ENCODE data around the gene BRAT1. TPM values are rescaled to one million over a fixed set of nuclear protein-coding genes. Genes with fewer than 3 reads are reported as not detected.
"Not testable (repeated sequence)": the region's sequence is repeated elsewhere in the genome, so short reads cannot be mapped to it uniquely, and the experiment has no call there.

Gene BRAT1
- total RNA-seq, 1 experiment from 2014 or later, result 53.9 TPM

DNA sequence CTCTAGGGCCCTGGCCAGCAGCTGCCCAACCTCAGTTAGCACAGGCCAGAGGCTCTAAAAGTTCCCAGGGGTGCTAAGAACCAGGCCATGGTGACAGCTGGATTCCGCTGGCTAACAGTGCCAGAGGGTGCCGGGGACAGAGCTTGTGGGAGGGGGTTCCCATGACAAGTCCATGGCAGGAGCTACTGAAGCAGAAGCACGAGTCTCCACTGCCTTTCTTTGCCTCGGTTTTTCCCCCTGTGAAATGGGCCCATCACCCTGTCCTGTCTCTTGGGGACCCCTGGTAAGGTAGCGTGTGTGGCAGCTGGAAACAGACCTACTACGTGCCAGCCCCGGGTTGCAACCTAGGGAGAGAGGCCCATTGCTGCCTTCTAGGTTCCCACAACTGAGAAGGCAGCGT is 22.5 kb downstream of the BRAT1 start:
- H4K20me1 ChIP-seq (ENCODE audit: insufficient read depth); H3K36me3 ChIP-seq (ENCODE audit: low read depth); H3K27me3 ChIP-seq (ENCODE audit: insufficient read depth, low read depth); H2AFZ ChIP-seq; H3K9me2 ChIP-seq (ENCODE audit: insufficient read depth); H3K4me3 ChIP-seq; H3K9me3 ChIP-seq (ENCODE audit: insufficient read depth, low read depth); POLR2A ChIA-PET (ENCODE audit: unreplicated experiment); DNase-seq; intact Hi-C loops (cut with micrococcal nuclease; ENCODE audit: unreplicated experiment); H3K4me2 ChIP-seq; H3K79me2 ChIP-seq (ENCODE audit: low read depth); H3K27ac ChIP-seq; BruUV-seq (replicated peaks); CTCF ChIA-PET: not testable (repeated sequence)
- Histone ChIP-seq H3F3A (ENCODE audit: insufficient read depth, low read depth) (peaks cover 34% of the 10 kb centered on the region), H3K4me1 (replicated peaks; ENCODE audit: insufficient read depth) (peaks cover 38% of the 10 kb centered on the region)

DNA sequence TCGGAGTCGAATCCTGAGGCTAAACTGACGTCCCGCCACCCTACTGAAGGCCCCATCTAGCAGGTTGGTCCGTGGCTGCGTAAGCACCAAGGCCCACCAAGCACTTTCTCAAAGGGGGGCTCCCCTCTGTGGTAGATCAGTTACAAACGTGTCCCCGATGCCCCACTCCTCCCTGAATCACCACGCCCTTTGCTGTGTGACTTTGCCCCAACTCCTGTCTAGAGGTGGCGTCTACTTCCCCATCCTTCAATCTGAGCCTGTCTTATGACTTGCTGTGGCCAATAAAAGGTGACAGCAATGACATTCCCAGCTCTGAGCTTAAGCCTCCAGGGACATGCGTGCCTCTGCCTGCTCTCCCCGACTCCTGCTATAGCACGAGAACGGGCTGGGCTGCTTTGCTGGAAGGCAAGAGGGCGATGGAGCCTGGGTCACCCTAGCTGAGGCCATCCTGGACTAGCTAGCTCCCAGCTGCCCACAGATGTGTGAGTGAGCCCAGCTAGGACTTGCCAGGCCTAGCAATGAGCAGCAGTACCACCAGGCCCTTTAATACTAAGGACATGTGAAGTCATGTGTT is 23.0 kb downstream of the BRAT1 start:
- H3K79me2 ChIP-seq (ENCODE audit: low read depth); H3K9me2 ChIP-seq (ENCODE audit: insufficient read depth); BruUV-seq (replicated peaks); H4K20me1 ChIP-seq (ENCODE audit: insufficient read depth); H3K27ac ChIP-seq; H3K4me3 ChIP-seq; H3K9me3 ChIP-seq (ENCODE audit: insufficient read depth, low read depth); DNase-seq; H2AFZ ChIP-seq; intact Hi-C loops (cut with micrococcal nuclease; ENCODE audit: unreplicated experiment); CTCF ChIA-PET; H3K4me2 ChIP-seq; POLR2A ChIA-PET (ENCODE audit: unreplicated experiment); H3K36me3 ChIP-seq (ENCODE audit: low read depth); H3K27me3 ChIP-seq (ENCODE audit: insufficient read depth, low read depth): not testable (repeated sequence)
- Histone ChIP-seq H3F3A (ENCODE audit: insufficient read depth, low read depth) (peaks cover 38% of the 10 kb centered on the region), H3K4me1 (replicated peaks; ENCODE audit: insufficient read depth) (peaks cover 43% of the 10 kb centered on the region)

GRCh38 chr7:2531796-2532110 is 23.6 kb downstream of the BRAT1 start:
- BruUV-seq (replicated peaks); H2AFZ ChIP-seq; DNase-seq; H4K20me1 ChIP-seq (ENCODE audit: insufficient read depth); CTCF ChIA-PET; H3K9me2 ChIP-seq (ENCODE audit: insufficient read depth); H3K27me3 ChIP-seq (ENCODE audit: insufficient read depth, low read depth); H3K4me2 ChIP-seq; intact Hi-C loops (cut with micrococcal nuclease; ENCODE audit: unreplicated experiment); H3K27ac ChIP-seq; H3K79me2 ChIP-seq (ENCODE audit: low read depth); H3K36me3 ChIP-seq (ENCODE audit: low read depth); H3K4me3 ChIP-seq; H3K9me3 ChIP-seq (ENCODE audit: insufficient read depth, low read depth); POLR2A ChIA-PET (ENCODE audit: unreplicated experiment): not testable (repeated sequence)
- peaks cover 49% of the 10 kb centered on the region for H3K4me1 ChIP-seq (replicated peaks; ENCODE audit: insufficient read depth)
- H3F3A ChIP-seq (ENCODE audit: insufficient read depth, low read depth), result peaks cover 42% of the 10 kb centered on the region

DNA sequence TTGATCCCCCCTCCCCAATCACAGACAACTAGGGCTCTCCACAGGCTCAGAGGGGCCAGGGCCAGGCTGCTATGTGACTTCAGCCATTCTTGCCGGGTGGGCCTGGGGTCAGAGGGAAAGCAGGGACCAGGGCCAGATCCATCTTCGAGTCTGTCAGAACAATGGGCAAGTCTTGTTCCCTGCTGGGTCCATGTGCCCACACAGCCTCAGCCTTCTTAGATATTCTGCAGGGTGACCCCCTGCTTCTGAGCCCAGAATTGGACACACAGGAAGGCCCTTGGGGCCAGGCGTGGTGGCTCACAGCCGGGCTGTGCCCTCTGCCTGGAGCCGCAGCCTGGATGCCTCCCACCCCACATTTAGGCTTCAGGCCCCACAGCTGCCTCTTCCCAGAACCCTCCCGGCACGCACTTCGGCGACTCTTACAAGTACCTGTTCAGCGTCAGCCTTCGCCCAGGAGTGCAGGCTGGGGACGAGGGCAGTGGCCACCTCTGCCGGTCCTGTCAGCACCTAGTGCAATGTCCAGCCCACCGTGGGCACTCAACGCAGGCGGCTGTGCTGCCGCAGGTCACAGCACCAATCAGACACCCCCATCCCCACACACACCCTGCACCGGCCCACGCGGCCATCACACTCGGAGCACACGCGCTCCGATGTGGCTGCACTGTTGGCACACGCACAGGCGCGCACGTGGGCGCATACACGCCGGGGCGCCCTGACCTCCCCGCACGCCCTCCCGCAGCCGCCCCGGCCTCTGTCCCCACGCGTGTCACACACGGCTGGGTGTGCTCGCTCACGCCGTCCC is 24.1 kb downstream of the BRAT1 start:
- POLR2A ChIA-PET (ENCODE audit: unreplicated experiment); H3K9me2 ChIP-seq (ENCODE audit: insufficient read depth); H3K4me3 ChIP-seq; H3K27me3 ChIP-seq (ENCODE audit: insufficient read depth, low read depth); H2AFZ ChIP-seq; BruUV-seq (replicated peaks); DNase-seq; H3K36me3 ChIP-seq (ENCODE audit: low read depth); H3K9me3 ChIP-seq (ENCODE audit: insufficient read depth, low read depth); H3K79me2 ChIP-seq (ENCODE audit: low read depth); H4K20me1 ChIP-seq (ENCODE audit: insufficient read depth); CTCF ChIA-PET: not testable (repeated sequence)
- peaks cover 54% of the 10 kb centered on the region for H3K4me1 ChIP-seq (replicated peaks; ENCODE audit: insufficient read depth)
- intact Hi-C loops (cut with micrococcal nuclease; ENCODE audit: unreplicated experiment), result loop anchor here (1.0 kb wide), 1 partner anchor 9 kb away; no protein-coding TSS in a partner anchor
- peak overlapping the region; percentile 74 for H3K4me2 ChIP-seq
- peaks cover 42% of the 10 kb centered on the region for H3F3A ChIP-seq (ENCODE audit: insufficient read depth, low read depth)
- peak overlapping the region; percentile 64 for H3K27ac ChIP-seq
